H1 (cell line): ENCODE data around the gene SLC27A2. TPM values are rescaled to one million over a fixed set of nuclear protein-coding genes. Genes with fewer than 3 reads are reported as not detected.

Experiments used
- CTCF ChIA-PET: fragments of 300-600 bp; sonication (Branson Sonifier 250); formaldehyde crosslinking; loops from one replicate; lab custom pipeline; 2021; ENCODE audit not compliant: partially characterized antibody; lab: Charles Lee
- POLR2A ChIA-PET: fragments of 300-600 bp; sonication (Branson Sonifier 250); formaldehyde crosslinking; loops from one replicate; lab custom pipeline; 2021; ENCODE audit warnings: inconsistent platforms; ENCODE audit not compliant: partially characterized antibody; lab: Charles Lee
- DNase-seq, 2 experiments: peaks; one replicate each; pipeline versions ENCODE4 v3.0.0 to v3.0.0-alpha.2; 2010 to 2022; ENCODE audit warnings: low spot score in 2 of 2, low read depth in 1 of 2, mixed read lengths in 1 of 2
- FAIRE-seq: peaks from 2 replicates; lab custom pipeline; 2011; peaks lifted over from hg19 to GRCh38; lab: Jason Lieb, UNC
- H2AFZ ChIP-seq: 2 replicates; pipeline ENCODE4 v1.8.1; 2012; ENCODE audit warnings: low read length, inconsistent platforms
- H2AK5ac ChIP-seq: 2 replicates; pipeline ENCODE4 v1.6.1; 2013; ENCODE audit warnings: low read depth, low read length
- H2BK120ac ChIP-seq: replicated peaks from 2 replicates; pipeline ENCODE3; 2013; ENCODE audit warnings: low read depth, low read length, inconsistent platforms
- H2BK12ac ChIP-seq: 2 replicates; pipeline ENCODE4 v1.6.1; 2013; ENCODE audit warnings: low read depth, low read length
- H2BK15ac ChIP-seq: 2 replicates; pipeline ENCODE4 v1.6.1; 2013; ENCODE audit warnings: low read length
- H2BK20ac ChIP-seq: 2 replicates; pipeline ENCODE4 v1.6.1; 2013; ENCODE audit warnings: low read length
- H2BK5ac ChIP-seq: 2 replicates; pipeline ENCODE4 v1.6.1; 2013; ENCODE audit warnings: low read depth, low read length
- H3K14ac ChIP-seq: 2 replicates; pipeline ENCODE4 v1.6.1; 2013; ENCODE audit warnings: inconsistent platforms; ENCODE audit not compliant: insufficient read length
- H3K18ac ChIP-seq: 2 replicates; pipeline ENCODE4 v1.6.1; 2013; ENCODE audit warnings: low read length; ENCODE audit errors: extremely low read depth
- H3K23ac ChIP-seq: 2 replicates; pipeline ENCODE4 v1.6.1; 2013; ENCODE audit warnings: inconsistent platforms; ENCODE audit not compliant: insufficient read length
- H3K23me2 ChIP-seq: 2 replicates; pipeline ENCODE4 v1.6.1; 2013; ENCODE audit warnings: low read depth, low read length
- H3K27ac ChIP-seq: 2 replicates; pipeline ENCODE4 v1.6.1; 2011; ENCODE audit warnings: low read depth, low read length, inconsistent platforms
- H3K27me3 ChIP-seq, 4 experiments: replicated peaks in 1 of 4; 1 replicate in 1 of 4; 2 replicates in 3 of 4; pipeline versions ENCODE4 v1.6.1 to v1.8.1; 2011 to 2013; ENCODE audit warnings: low read length in 3 of 4, mild to moderate bottlenecking in 3 of 4, inconsistent platforms in 2 of 4, mixed read lengths in 2 of 4, moderate library complexity in 1 of 4; ENCODE audit not compliant: control insufficient read depth in 3 of 4, insufficient read depth in 3 of 4; ENCODE audit errors: extremely low read depth in 1 of 4
- H3K36me3 ChIP-seq, 4 experiments: 2 replicates each; pipeline versions ENCODE4 v1.6.1 to v1.8.1; 2011 to 2013; ENCODE audit warnings: mild to moderate bottlenecking in 4 of 4, low read length in 3 of 4, moderate library complexity in 2 of 4, control low read depth in 1 of 4, inconsistent platforms in 1 of 4; ENCODE audit not compliant: insufficient read depth in 4 of 4, control insufficient read depth in 2 of 4
- H3K4ac ChIP-seq: replicated peaks from 2 replicates; pipeline ENCODE3; 2013; ENCODE audit warnings: low read length, low read depth, mixed read lengths, inconsistent platforms; ENCODE audit not compliant: insufficient read length
- H3K4me1 ChIP-seq, 4 experiments: replicated peaks in 1 of 4; 1 replicate in 1 of 4; 2 replicates in 3 of 4; pipeline versions ENCODE4 v1.6.1 to v1.8.1; 2011 to 2013; ENCODE audit warnings: low read length in 3 of 4, inconsistent platforms in 2 of 4, mixed read lengths in 1 of 4; ENCODE audit not compliant: insufficient read depth in 4 of 4, control insufficient read depth in 3 of 4
- H3K4me2 ChIP-seq, 2 experiments: 2 replicates each; pipeline versions ENCODE4 v1.6.1 to v1.8.1; 2011 to 2013; ENCODE audit warnings: low read depth in 2 of 2, low read length in 2 of 2, control low read depth in 1 of 2, inconsistent platforms in 1 of 2, mild to moderate bottlenecking in 1 of 2; ENCODE audit not compliant: insufficient read depth in 1 of 2
- H3K4me3 ChIP-seq, 4 experiments: fragments of 200-600, 300-600 bp in 1 of 4; sonication (generic), shearing (Covaris generic), sonication (Bioruptor Twin) in 1 of 4; 2 replicates each; pipeline versions ENCODE4 v1.5.1 to v1.8.1; 2011 to 2016; ENCODE audit warnings: low read length in 4 of 4, low read depth in 3 of 4, control low read depth in 2 of 4, inconsistent platforms in 2 of 4, mild to moderate bottlenecking in 2 of 4, mixed read lengths in 1 of 4, moderate library complexity in 1 of 4; ENCODE audit not compliant: insufficient read depth in 2 of 4; ENCODE audit errors: extremely low read depth in 1 of 4
- H3K56ac ChIP-seq: replicated peaks from 2 replicates; pipeline ENCODE3; 2013; ENCODE audit warnings: low read depth, mild to moderate bottlenecking, mixed read lengths, low read length, inconsistent platforms; ENCODE audit not compliant: insufficient read length
- H3K79me1 ChIP-seq: 2 replicates; pipeline ENCODE4 v1.6.1; 2013; ENCODE audit warnings: low read depth, low read length, control low read depth
- H3K79me2 ChIP-seq, 2 experiments: 2 replicates each; pipeline versions ENCODE4 v1.6.1 to v1.8.1; 2012 to 2013; ENCODE audit warnings: low read length in 2 of 2, mild to moderate bottlenecking in 2 of 2, inconsistent platforms in 1 of 2; ENCODE audit not compliant: insufficient read depth in 2 of 2, control insufficient read depth in 1 of 2
- H3K9ac ChIP-seq, 4 experiments: replicated peaks in 1 of 4; 1 replicate in 1 of 4; 2 replicates in 3 of 4; pipeline versions ENCODE4 v1.6.1 to v1.8.1; 2011 to 2013; ENCODE audit warnings: low read depth in 3 of 4, low read length in 3 of 4, control low read depth in 2 of 4, mild to moderate bottlenecking in 2 of 4, moderate library complexity in 2 of 4, inconsistent platforms in 1 of 4; ENCODE audit errors: extremely low read depth in 1 of 4
- H3K9me3 ChIP-seq, 2 experiments: 2 replicates each; pipeline versions ENCODE4 v1.6.1 to v1.8.1; 2012 to 2013; ENCODE audit warnings: mild to moderate bottlenecking in 2 of 2, moderate library complexity in 2 of 2, control low read depth in 1 of 2, inconsistent platforms in 1 of 2, low read depth in 1 of 2, low read length in 1 of 2, mixed read lengths in 1 of 2; ENCODE audit not compliant: insufficient read depth in 2 of 2
- H4K20me1 ChIP-seq, 2 experiments: replicated peaks in 1 of 2; 2 replicates each; pipeline versions ENCODE3 to v1.8.1; 2011 to 2013; ENCODE audit warnings: inconsistent platforms in 2 of 2, low read length in 2 of 2, mild to moderate bottlenecking in 1 of 2; ENCODE audit not compliant: insufficient read depth in 2 of 2, control insufficient read depth in 1 of 2
- H4K5ac ChIP-seq: 2 replicates; pipeline ENCODE4 v1.6.1; 2013; ENCODE audit warnings: low read length, low read depth, mixed read lengths, inconsistent platforms; ENCODE audit not compliant: insufficient read length
- H4K8ac ChIP-seq: 2 replicates; pipeline ENCODE4 v1.8.0; 2013; ENCODE audit warnings: mild to moderate bottlenecking, moderate library complexity, low read length, inconsistent platforms; ENCODE audit not compliant: insufficient read depth; ENCODE audit errors: extremely low read depth
- H4K91ac ChIP-seq: replicated peaks from 2 replicates; pipeline ENCODE3; 2013; ENCODE audit warnings: low read length, mixed read lengths, inconsistent platforms; ENCODE audit not compliant: insufficient read length
- CREB1 ChIP-seq: IDR thresholded peaks from 2 replicates; pipeline ENCODE4 v1.6.1; 2012; ENCODE audit warnings: inconsistent platforms
- SIX5 ChIP-seq: IDR thresholded peaks from 2 replicates; pipeline ENCODE4 v1.6.1; 2011; ENCODE audit warnings: mild to moderate bottlenecking, low read depth, low read length
- WGBS, 2 experiments: shearing (Covaris generic) in 1 of 2; methylation state at CpG; one replicate each; pipeline versions ENCODE4 v1.1.6 to v1.1.7; 2013 to 2015; ENCODE audit warnings: low lambda C conversion rate in 2 of 2, mixed read lengths in 2 of 2, inconsistent platforms in 1 of 2, low coverage in 1 of 2, missing lambda C conversion rate in 1 of 2; ENCODE audit not compliant: insufficient replicate concordance in 2 of 2, insufficient coverage in 1 of 2, insufficient read length in 1 of 2; ENCODE audit errors: extremely low coverage in 1 of 2, missing lambda C conversion rate in 1 of 2; 5-methylcytosine and 5-hydroxymethylcytosine counted together
- polyA plus RNA-seq, 7 experiments: library from polyadenylated mRNA; depleted of rRNA in 3 of 7; stranded (reverse) in 5 of 7; unstranded in 2 of 7; fragments of >200 nt in 5 of 7; fragments of 200-250 nt in 2 of 7; gene quantifications; 1 replicate in 5 of 7; 2 replicates in 1 of 7; 4 replicates in 1 of 7; pipeline versions ENCODE4 v1.2.1 to v1.2.3, GENCODE V29; 2011 to 2013; ENCODE audit warnings: missing spikeins in 2 of 7, mixed read lengths in 2 of 7
- total RNA-seq: library from RNA; stranded (reverse); fragmentation: NEBNext Ultra II Directional; extraction: Animal tissue kit (Norgen Biotek cat#: 25700); gene quantifications from 2 replicates; pipeline ENCODE4 v1.2.1, GENCODE V29; 2021

The SLC27A2 gene
- total and polyA plus RNA-seq, 2 of the 8 experiments (the other 6 are each of a cell fraction or from before 2014, with no cell fraction given) = 5.6 to 5.8 TPM

DNA sequence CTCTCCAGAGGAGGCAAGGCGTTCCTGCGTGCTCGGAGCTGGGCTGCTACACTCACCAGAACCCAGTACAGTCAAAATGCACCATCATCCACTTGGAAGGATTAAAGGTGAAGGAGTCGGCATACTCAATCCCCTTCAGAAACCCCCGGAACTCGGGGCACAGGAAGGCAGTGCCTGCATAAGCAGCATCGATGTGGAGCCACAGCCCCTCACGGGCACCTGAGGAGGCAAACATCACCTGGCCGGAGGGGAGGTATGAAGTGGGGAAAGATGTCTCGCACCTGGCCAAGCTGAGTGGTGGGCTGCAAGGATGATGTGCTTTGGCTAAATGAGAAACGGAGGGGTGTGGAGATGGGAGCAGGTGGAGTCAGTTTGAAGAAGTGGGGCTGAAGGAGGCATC lies 70.6 kb downstream of the SLC27A2 start:
- no peak overlapping the region for H3K4me2 ChIP-seq
- no peak overlapping the region for H2BK120ac ChIP-seq
- no peak overlapping the region for H3K18ac ChIP-seq
- no peaks in the 10 kb centered on the region for H3K79me2 ChIP-seq
- no peak for TF ChIP-seq SIX5
- TF ChIP-seq CREB1 = no peak
- H3K4ac ChIP-seq = no peak overlapping the region
- no peak overlapping the region for H4K91ac ChIP-seq
- CTCF ChIA-PET = interaction anchor here (4.8 kb wide), 1 partner anchor 13 kb away, joined by 37 read pairs; no protein-coding TSS in a partner anchor
- POLR2A ChIA-PET = no interaction called here
- no peak overlapping the region for H4K8ac ChIP-seq
- no peaks in the 10 kb centered on the region for H3K36me3 ChIP-seq
- H4K5ac ChIP-seq = no peak overlapping the region
- H3K27ac ChIP-seq = no peak overlapping the region
- FAIRE-seq = no peak
- no peak overlapping the region for H3K23ac ChIP-seq
- H4K20me1 ChIP-seq = no peaks in the 10 kb centered on the region
- no peak overlapping the region for H2BK5ac ChIP-seq
- no peak overlapping the region for H2BK20ac ChIP-seq
- no peaks in the 10 kb centered on the region for H3K23me2 ChIP-seq
- H3K4me1 ChIP-seq = no peaks in the 10 kb centered on the region
- H3K79me1 ChIP-seq = no peaks in the 10 kb centered on the region
- H3K56ac ChIP-seq = no peak overlapping the region
- no peak overlapping the region for H2BK15ac ChIP-seq
- no peak overlapping the region for H3K4me3 ChIP-seq
- no peak overlapping the region for H2BK12ac ChIP-seq
- 95% methylated on average over 11 of the region's 11 CpGs; no CpG with 5 or more reads in 1 of the 2 experiments for WGBS, 2 experiments
- no peak overlapping the region for H2AFZ ChIP-seq
- no peaks in the 10 kb centered on the region for H3K27me3 ChIP-seq
- H3K14ac ChIP-seq = no peak overlapping the region
- DNase-seq = peak in 1 of 2 experiments; percentile 26
- no peaks in the 10 kb centered on the region for H3K9me3 ChIP-seq
- no peak overlapping the region for H2AK5ac ChIP-seq
- no peak overlapping the region for H3K9ac ChIP-seq
